GM21423 (cell line): ENCODE results near the gene P3H4.
A peak's percentile ranks its signal among the peaks of the same experiment; 100 is the strongest.
"Not testable (repeated sequence)": the region's sequence is repeated elsewhere in the genome, so short reads cannot be mapped to it uniquely, and the experiment has no call there.

Source experiments
- ATAC-seq: cut with Tn5 transposase; IDR thresholded peaks from one replicate; pipeline ENCODE4 v1.9.1; 2021; ENCODE audit warnings: mild to moderate bottlenecking, moderate library complexity; ENCODE audit not compliant: unreplicated experiment

P3H4 gene

GRCh38 chr17:41811549-41812380 is at the start of gene P3H4:
P3H4 (minus strand) TSS chr17:41811949; CDS start chr17:41811915, 34 bp downstream.
- peak; percentile 68 for ATAC-seq

- no peak for ATAC-seq
Measured at GRCh38 chr17:41860254-41860931, 48.6 kb upstream of the P3H4 start.

- ATAC-seq = not testable (repeated sequence)
Measured at GRCh38 chr17:41851382-41851781, 39.6 kb upstream of the P3H4 start.

- no peak for ATAC-seq
Measured at GRCh38 chr17:41849251-41849990, 37.7 kb upstream of the P3H4 start.

- ATAC-seq = no peak
Measured at GRCh38 chr17:41848788-41849187, 37.0 kb upstream of the P3H4 start.

GRCh38 chr17:41844971-41845370 is 33.2 kb upstream of the P3H4 start:
- no peak for ATAC-seq

- ATAC-seq = not testable (repeated sequence)
Measured at GRCh38 chr17:41840781-41841180, 29.0 kb upstream of the P3H4 start.

GRCh38 chr17:41839448-41839847 is 27.7 kb upstream of the P3H4 start:
- ATAC-seq = not testable (repeated sequence)

GRCh38 chr17:41837761-41838538 is 26.2 kb upstream of the P3H4 start, which contains the start of gene KLHL10:
KLHL10 (plus strand) TSS chr17:41837825; CDS start chr17:41837933, 108 bp downstream.
- ATAC-seq = no peak

GRCh38 chr17:41836550-41837196 is 24.9 kb upstream of the P3H4 start:
- ATAC-seq = no peak

GRCh38 chr17:41835800-41836549 is 24.2 kb upstream of the P3H4 start, which contains the start of gene NT5C3B:
NT5C3B (minus strand) TSS chr17:41836232; CDS start chr17:41836193, 39 bp downstream.
- ATAC-seq = peak; percentile 45

- ATAC-seq = peak; percentile 38
Measured at GRCh38 chr17:41835214-41835799, 23.6 kb upstream of the P3H4 start.

GRCh38 chr17:41829961-41830360 is 18.2 kb upstream of the P3H4 start:
- not testable (repeated sequence) for ATAC-seq

- ATAC-seq = no peak
Measured at GRCh38 chr17:41825175-41825845, 13.6 kb upstream of the P3H4 start.

GRCh38 chr17:41824086-41824485 is 12.3 kb upstream of the P3H4 start:
- ATAC-seq = no peak

GRCh38 chr17:41823580-41823979 is 11.8 kb upstream of the P3H4 start:
- ATAC-seq = no peak

- ATAC-seq = no peak
Measured at GRCh38 chr17:41823141-41823524, 11.4 kb upstream of the P3H4 start.
